NCI-H1105 (cell line): ENCODE results near the gene GJB5.
A peak's percentile ranks its signal among the peaks of the same experiment; 100 is the strongest.

Experiments
- DNase-seq: peaks from one replicate; lab custom pipeline; 2025; lab: John Stamatoyannopoulos, UW

GJB5 gene

DNA sequence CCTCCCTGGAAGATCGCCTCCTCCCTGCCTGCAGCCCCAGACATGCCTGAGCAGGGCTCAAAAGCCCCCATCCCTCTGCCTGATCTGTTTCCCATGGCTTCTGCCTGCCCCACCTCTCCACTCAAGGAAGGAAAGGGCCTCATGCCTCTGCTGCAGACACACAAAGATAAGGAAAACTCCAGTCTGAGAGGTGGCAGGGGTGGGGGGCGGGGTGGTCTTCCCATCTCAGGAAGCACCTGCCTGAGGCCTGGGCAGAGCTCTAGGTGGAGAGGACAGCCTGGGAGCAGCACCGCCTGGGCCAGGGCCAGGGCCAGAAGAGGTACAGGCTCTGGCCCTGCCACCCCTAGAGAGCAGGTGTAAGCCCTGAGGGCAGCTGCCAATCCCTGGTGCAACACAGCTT, 22.1 kb downstream of the GJB5 start:
- no peak for DNase-seq

DNA sequence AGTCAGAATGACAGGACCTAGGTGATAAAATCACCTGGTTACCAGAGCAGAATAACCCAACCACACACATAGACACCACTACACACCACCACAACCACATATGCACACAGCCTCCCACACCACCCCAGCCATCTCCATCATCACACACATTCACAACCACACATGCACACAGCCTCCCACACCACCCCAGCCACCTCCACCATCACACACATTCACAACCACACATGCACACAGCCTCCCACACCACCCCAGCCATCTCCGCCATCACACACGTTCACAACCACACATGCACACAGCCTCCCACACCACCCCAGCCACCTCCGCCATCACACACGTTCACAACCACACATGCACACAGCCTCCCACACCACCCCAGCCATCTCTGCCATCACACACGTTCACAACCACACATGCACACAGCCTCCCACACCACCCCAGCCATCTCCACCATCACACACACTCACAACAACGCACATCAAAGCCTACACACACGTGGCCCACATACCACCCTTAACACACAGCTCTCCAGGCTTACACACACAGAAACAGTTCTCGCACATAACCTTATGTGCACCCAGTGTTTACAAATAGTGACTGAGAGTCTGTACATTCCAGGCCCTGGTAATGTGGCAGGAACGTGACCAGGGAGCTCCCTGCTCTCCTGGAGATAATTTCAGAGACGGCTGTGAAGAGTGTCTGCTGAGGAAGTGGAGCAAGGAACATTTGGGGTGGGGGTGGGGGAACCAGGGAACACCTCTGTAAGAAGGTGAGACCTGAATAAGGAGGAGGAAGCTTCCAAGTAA, 22.9 kb downstream of the GJB5 start:
- no peak for DNase-seq

DNA sequence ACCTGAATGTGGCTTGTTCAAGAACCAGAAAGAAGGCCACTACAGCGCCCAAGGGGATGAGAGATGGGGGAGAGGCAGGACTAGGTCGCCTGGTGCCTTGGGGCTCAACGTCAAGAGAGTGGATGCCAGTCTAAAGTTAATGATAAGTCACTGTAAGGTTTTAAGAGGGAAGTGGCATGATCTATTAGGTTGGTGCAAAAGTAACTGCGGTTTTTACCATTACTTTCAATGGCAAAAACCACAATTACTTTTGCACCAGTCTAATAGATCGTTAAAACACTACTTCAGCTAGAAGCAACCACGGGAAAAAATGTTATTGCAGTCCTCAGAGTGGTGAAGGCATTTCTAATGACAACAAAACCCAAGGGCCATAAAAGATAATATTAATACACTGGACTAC, 23.5 kb downstream of the GJB5 start:
- DNase-seq = no peak

DNA sequence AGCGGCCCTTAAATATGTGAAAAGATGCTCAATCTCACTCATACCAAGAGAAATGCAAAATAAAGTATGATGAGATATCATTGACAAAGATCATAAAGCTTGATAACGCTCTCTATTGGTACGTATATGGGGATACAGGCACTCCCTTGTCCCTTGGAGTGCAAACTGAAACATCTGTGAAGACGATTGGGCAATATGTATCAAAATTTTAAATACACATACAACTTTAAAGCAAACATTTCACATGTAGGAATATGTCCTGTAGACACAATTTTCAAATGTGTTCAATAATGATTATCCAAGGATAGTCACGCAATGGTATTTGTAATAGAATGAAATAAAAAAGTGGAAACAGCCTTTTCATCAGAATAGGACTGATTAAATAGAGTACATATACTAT, 24.2 kb downstream of the GJB5 start:
- DNase-seq = no peak

DNA sequence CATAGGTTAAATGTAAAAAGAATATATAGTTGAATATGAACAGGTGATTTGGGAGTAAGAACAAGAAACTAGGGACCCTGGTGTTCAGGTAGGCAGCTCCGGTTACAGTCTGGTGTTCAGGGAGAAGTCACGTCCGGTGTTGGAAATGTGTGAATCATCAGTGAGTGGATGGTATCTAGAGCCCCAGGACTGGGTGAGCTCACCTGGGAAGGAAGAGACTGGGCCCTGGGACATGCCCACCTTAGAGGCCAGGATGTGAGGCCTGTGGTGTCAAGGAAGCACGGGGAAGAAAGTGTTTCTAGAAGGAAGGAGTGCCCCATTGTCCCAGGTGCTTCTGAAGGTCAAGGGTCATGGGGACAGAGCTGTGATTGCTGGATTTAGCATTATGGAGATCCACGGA, 24.7 kb downstream of the GJB5 start:
- DNase-seq = no peak

DNA sequence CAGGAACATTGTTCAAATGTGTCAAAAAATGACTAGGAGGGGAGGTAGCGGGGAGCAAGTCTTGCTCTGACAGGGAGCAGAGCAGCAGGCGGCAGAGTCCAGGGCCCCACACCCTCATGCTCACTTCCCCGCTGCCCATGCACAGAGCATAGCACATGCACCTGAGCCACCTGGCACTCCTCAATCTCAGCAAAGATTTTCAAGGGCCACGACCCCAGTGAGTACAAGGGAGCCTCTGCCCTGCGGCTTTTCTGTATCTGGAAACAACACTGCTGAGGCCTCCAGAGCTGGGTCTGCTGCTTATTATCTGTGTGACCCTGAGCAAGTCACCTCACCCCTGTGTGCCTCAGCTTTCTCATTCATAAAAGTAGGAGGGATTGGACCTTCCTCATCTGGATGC, 25.1 kb downstream of the GJB5 start:
- DNase-seq = no peak

- no peak for DNase-seq
These were observed 25.7 kb downstream of the GJB5 start for GRCh38 chr1:34780528-34780927.

- peak; percentile 1 for DNase-seq
These were observed 26.4 kb downstream of the GJB5 start, which contains the start of gene GJB3 for GRCh38 chr1:34781071-34781843. Gene GJB3, plus strand, starts transcription at chr1:34781214. Its CDS starts 3,549 bp downstream, at chr1:34784763.

DNA sequence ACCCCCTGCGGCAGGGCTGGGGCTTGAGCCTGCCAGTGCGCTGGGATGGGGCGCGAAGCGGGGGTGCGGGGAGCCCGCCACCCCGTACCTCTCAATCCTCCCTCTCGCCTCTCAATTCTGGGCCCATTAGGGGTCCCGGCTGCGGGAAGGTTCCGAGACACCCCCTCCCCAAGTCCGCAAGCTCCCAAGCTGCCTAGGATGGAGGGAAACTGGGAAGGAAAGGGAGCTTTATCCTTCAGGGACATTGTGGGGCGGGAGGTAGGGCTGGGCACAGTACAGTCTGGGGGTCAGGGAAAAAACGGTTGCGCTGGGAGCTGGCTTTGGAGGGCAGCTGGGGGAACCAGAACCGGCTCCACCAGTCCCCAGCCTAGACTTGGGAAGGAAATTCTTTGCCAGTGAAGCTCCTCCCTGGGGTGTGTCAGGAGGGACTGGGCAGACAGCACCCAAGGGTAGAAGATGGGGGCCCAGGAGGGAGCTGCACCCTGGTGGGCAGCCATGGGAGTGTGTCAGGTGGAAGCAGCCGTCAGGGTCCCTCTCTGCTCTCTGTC, 27.1 kb downstream of the GJB5 start:
- no peak for DNase-seq

GRCh38 chr1:34784751-34785221, 29.9 kb downstream of the GJB5 start:
- no peak for DNase-seq

DNA sequence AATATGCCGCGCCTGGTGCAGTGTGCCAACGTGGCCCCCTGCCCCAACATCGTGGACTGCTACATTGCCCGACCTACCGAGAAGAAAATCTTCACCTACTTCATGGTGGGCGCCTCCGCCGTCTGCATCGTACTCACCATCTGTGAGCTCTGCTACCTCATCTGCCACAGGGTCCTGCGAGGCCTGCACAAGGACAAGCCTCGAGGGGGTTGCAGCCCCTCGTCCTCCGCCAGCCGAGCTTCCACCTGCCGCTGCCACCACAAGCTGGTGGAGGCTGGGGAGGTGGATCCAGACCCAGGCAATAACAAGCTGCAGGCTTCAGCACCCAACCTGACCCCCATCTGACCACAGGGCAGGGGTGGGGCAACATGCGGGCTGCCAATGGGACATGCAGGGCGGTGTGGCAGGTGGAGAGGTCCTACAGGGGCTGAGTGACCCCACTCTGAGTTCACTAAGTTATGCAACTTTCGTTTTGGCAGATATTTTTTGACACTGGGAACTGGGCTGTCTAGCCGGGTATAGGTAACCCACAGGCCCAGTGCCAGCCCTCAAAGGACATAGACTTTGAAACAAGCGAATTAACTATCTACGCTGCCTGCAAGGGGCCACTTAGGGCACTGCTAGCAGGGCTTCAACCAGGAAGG, 30.5 kb downstream of the GJB5 start:
- DNase-seq = no peak

DNA sequence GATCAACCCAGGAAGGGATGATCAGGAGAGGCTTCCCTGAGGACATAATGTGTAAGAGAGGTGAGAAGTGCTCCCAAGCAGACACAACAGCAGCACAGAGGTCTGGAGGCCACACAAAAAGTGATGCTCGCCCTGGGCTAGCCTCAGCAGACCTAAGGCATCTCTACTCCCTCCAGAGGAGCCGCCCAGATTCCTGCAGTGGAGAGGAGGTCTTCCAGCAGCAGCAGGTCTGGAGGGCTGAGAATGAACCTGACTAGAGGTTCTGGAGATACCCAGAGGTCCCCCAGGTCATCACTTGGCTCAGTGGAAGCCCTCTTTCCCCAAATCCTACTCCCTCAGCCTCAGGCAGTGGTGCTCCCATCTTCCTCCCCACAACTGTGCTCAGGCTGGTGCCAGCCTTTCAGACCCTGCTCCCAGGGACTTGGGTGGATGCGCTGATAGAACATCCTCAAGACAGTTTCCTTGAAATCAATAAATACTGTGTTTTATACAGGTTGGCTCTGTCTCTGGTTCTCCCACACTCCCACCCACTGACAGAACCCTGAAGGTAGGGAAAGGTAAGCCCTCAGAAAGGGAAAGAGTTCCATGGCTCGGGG, 31.1 kb downstream of the GJB5 start:
- no peak for DNase-seq

DNA sequence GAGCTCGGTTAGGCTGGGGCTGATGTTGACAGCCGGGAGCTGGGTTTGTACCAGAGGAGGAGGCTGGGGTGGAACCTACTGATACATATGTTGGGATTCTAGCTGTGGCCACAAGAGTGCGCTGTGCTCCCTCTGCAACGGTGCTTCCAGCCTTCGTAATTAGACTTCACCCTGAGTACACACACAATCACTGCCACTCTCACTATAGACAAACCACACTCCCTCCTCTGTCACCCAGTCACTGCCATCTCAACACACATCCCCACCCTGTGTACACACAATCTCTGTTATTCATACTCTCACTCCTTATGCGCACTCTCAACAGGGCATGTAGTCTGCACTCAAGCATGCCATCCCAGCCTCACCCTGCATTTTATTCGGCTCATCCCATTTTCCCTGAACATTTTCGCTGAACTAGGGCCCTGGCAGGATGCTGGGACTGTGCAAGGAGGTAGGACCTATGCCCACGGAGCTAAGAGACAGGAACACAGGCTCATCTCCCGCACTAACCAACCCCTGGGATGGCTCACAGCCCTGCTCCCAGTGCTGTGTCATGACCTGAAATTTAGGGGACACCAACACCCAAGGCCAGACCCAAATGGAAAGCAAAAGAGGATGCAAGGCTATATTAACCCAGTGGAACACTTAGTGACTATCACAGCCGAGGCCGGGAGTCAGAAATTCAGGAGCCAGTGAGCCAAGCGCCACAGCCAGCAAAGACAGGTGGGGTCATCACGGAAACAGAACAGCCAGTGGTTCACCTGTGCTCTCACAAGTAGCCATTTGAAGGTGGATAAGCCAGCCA, 31.9 kb downstream of the GJB5 start:
- peak; percentile 58 for DNase-seq

- DNase-seq = no peak
These were observed 32.9 kb downstream of the GJB5 start for GRCh38 chr1:34787461-34788420.

DNA sequence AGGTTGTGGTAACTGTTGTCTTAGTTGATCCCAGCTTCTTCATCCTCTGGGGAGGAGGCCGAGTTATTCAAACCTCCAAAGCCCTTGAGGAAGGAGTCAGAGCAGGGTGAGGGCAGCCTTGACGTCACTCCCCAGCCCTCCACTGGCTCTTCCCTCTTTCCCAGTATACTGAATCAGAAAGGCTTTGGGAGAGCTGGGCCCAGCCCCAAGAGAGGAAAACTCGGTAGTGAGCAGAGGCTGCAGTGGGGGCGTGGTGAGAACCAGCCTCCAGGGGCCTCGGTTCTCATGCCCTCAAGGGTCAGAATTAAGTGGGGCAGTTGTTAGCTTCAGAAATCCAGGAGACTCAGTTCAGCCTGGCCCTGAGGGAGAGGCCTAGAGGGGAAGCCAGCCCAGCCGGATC, 36.1 kb downstream of the GJB5 start:
- no peak for DNase-seq

DNA sequence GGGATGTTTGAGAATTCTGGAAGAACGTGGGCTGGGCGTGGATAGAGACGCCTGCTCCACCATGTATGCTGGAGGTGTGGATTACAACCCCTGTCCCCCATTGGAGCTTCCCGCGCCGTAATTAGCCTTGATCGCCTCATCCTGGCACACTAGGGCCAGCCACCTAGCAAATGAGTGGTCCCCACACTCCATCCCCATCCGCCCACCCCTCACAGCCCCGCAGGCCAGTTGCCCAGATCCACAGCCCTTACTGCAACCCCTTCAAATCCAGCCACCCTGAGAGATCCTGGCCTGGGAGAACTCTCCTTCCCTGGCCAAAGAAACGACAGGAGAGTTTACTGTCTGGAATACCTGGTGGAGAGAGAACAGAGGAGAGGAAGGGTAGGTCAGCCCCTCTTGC, 37.6 kb downstream of the GJB5 start:
- DNase-seq = no peak

DNA sequence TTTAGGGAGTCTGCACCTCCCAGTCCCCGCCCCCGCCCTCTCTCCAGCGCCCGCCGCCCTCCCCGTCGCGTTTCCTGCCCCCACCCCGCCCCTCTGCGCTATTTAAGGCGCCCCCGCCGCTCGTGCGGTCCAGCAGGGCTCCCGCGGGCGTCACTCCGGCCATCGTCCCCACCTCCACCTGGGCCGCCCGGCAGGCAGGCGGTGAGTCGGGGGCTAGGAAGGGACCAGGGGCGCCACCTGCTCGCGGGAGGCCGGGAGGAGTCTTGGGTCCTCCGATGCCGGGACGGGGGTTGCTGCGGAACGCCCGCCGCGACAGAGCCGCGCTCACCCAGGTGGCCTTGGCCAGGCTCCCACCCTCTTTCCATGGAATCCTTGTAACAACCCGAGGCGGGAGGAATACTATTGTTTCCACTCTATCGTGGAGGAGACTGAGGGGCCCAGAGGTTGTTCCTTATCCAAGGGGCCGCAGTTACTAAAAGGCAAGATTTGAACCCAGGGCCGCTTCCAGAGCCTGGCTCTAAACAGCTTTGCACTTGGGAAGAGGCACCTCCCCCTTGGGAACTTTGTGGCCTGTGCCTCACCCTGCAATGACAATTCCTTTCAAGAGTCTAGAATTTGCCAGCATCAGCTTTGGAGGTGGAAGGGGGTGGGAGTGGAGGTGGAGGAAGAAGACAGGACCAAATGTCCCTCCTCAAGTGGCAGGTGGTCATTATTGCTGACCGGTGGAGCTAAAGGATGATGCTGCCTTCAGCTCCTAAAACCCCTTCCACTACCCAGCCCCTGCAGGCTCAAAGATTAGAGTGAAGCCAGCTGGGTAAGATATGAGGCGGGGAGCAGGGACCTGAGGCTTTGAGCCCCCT, 38.3 kb downstream of the GJB5 start, which contains the start of gene GJA4:
GJA4 (plus strand) TSS at position 132 of the 860 bp plus-strand sequence. CDS start 1,215 bp downstream, outside the sequence.
- DNase-seq = peak; percentile 7

DNA sequence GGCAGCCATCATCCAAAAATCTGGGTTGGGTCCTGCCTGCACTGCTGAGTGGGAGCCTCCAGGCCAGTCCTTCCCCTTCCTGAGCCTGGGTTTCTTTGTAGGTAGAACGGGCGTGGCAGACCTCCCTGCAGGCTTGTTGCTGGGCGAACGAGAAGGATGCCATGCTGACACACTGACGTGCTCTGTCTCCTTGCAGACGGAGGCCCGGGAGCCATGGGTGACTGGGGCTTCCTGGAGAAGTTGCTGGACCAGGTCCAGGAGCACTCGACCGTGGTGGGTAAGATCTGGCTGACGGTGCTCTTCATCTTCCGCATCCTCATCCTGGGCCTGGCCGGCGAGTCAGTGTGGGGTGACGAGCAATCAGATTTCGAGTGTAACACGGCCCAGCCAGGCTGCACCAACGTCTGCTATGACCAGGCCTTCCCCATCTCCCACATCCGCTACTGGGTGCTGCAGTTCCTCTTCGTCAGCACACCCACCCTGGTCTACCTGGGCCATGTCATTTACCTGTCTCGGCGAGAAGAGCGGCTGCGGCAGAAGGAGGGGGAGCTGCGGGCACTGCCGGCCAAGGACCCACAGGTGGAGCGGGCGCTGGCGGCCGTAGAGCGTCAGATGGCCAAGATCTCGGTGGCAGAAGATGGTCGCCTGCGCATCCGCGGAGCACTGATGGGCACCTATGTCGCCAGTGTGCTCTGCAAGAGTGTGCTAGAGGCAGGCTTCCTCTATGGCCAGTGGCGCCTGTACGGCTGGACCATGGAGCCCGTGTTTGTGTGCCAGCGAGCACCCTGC, 39.3 kb downstream of the GJB5 start:
- DNase-seq = no peak
